Measurements from ENCODE around the gene SASH3. TPM values are rescaled to one million over a fixed set of nuclear protein-coding genes. Genes with fewer than 3 reads are reported as not detected.

SASH3 gene
- polyA plus RNA-seq, 1 donor (not counting 4 experiments of a cell fraction or from before 2014, with no cell fraction given) = 0.09 TPM

GRCh38 chrX:129779086-129779672, 570 bp upstream of the SASH3 start:
- TF ChIP-seq EZH2 (IDR thresholded peaks at IDR 0.05; ENCODE audit: low read length) (no peak), CTCF (optimal IDR thresholded peaks at IDR 0.05 in 1 of 3, IDR thresholded peaks at IDR 0.05 in 1 of 3, conservative IDR thresholded peaks at IDR 0.05 in 1 of 3; ENCODE audit: extremely low read depth in 1 of 3, insufficient read depth in 2 of 3, low read length in 3 of 3) (no peak)
- no peak for FAIRE-seq

GRCh38 chrX:129780441-129781105, 824 bp downstream of the SASH3 start:
- Histone ChIP-seq H3K4me3 (ENCODE audit: control insufficient read depth in 2 of 3, extremely low read depth in 1 of 3, insufficient read depth in 2 of 3, low read depth in 1 of 3, low read length in 3 of 3) (no peak overlapping the region), H3K9ac (ENCODE audit: control insufficient read depth, extremely low read depth, insufficient read depth, low read length) (no peak overlapping the region), H4K20me1 (ENCODE audit: control insufficient read depth, extremely low read depth, insufficient read depth, low read length) (no peaks in the 10 kb centered on the region), H3K36me3 (ENCODE audit: control insufficient read depth in 2 of 2, extremely low read depth in 1 of 2, insufficient read depth in 2 of 2, low read length in 2 of 2) (no peaks in the 10 kb centered on the region), H3K27ac (ENCODE audit: control insufficient read depth, insufficient read depth, low read length) (no peak overlapping the region), H3K9me3 (ENCODE audit: control insufficient read depth, low read depth, low read length) (no peaks in the 10 kb centered on the region), H3K4me2 (ENCODE audit: control insufficient read depth, extremely low read depth, insufficient read depth, low read depth, low read length) (no peak overlapping the region), H3K9me1 (ENCODE audit: control insufficient read depth, extremely low read depth, insufficient read depth, low read length) (no peaks in the 10 kb centered on the region), H3K79me2 (ENCODE audit: control insufficient read depth, insufficient read depth, low read length) (no peaks in the 10 kb centered on the region), H3K4me1 (ENCODE audit: control insufficient read depth, extremely low read depth, insufficient read depth, low read length) (no peaks in the 10 kb centered on the region), H3K27me3 (ENCODE audit: control insufficient read depth, extremely low read depth, insufficient read depth, low read length) (peaks cover 6% of the 10 kb centered on the region), H2AFZ (ENCODE audit: control insufficient read depth, low read length) (no peak overlapping the region)
- TF ChIP-seq EZH2 (IDR thresholded peaks at IDR 0.05; ENCODE audit: low read length) = no peak
- TF ChIP-seq CTCF (optimal IDR thresholded peaks at IDR 0.05 in 1 of 3, IDR thresholded peaks at IDR 0.05 in 1 of 3, conservative IDR thresholded peaks at IDR 0.05 in 1 of 3; ENCODE audit: extremely low read depth in 1 of 3, insufficient read depth in 2 of 3, low read length in 3 of 3) = no peak
- FAIRE-seq = no peak
- dilution Hi-C loops (cut with MboI; ENCODE audit: extremely low pct_ligation_motif_present, low sequenced_read_pairs) = no loop called here
- DNase-seq (ENCODE audit: low read depth, low spot score) = no peak

More at GRCh38 chrX:129779086-129779672, 570 bp upstream of the SASH3 start:
- Histone ChIP-seq H3K4me3 (ENCODE audit: control insufficient read depth in 2 of 3, extremely low read depth in 1 of 3, insufficient read depth in 2 of 3, low read depth in 1 of 3, low read length in 3 of 3) (no peak overlapping the region), H4K20me1 (ENCODE audit: control insufficient read depth, extremely low read depth, insufficient read depth, low read length) (no peaks in the 10 kb centered on the region), H3K9me1 (ENCODE audit: control insufficient read depth, extremely low read depth, insufficient read depth, low read length) (no peaks in the 10 kb centered on the region), H3K27me3 (ENCODE audit: control insufficient read depth, extremely low read depth, insufficient read depth, low read length) (peaks cover 6% of the 10 kb centered on the region), H3K9me3 (ENCODE audit: control insufficient read depth, low read depth, low read length) (no peaks in the 10 kb centered on the region), H3K36me3 (ENCODE audit: control insufficient read depth in 2 of 2, extremely low read depth in 1 of 2, insufficient read depth in 2 of 2, low read length in 2 of 2) (no peaks in the 10 kb centered on the region), H3K4me1 (ENCODE audit: control insufficient read depth, extremely low read depth, insufficient read depth, low read length) (no peaks in the 10 kb centered on the region), H3K27ac (ENCODE audit: control insufficient read depth, insufficient read depth, low read length) (no peak overlapping the region), H2AFZ (ENCODE audit: control insufficient read depth, low read length) (no peak overlapping the region), H3K4me2 (ENCODE audit: control insufficient read depth, extremely low read depth, insufficient read depth, low read depth, low read length) (no peak overlapping the region), H3K9ac (ENCODE audit: control insufficient read depth, extremely low read depth, insufficient read depth, low read length) (no peak overlapping the region), H3K79me2 (ENCODE audit: control insufficient read depth, insufficient read depth, low read length) (no peaks in the 10 kb centered on the region)
- dilution Hi-C loops (cut with MboI; ENCODE audit: extremely low pct_ligation_motif_present, low sequenced_read_pairs) = no loop called here
- DNase-seq (ENCODE audit: low read depth, low spot score) = no peak
